GM19438 (cell line): ENCODE measurements around the gene VPS8.
"Not testable (repeated sequence)": the region's sequence is repeated elsewhere in the genome, so short reads cannot be mapped to it uniquely, and the experiment has no call there.

ENCODE experiments used
- ATAC-seq: cut with Tn5 transposase; IDR thresholded peaks from one replicate; pipeline ENCODE4 v1.9.1; 2021; ENCODE audit warnings: low read depth; ENCODE audit not compliant: unreplicated experiment

The VPS8 gene

DNA sequence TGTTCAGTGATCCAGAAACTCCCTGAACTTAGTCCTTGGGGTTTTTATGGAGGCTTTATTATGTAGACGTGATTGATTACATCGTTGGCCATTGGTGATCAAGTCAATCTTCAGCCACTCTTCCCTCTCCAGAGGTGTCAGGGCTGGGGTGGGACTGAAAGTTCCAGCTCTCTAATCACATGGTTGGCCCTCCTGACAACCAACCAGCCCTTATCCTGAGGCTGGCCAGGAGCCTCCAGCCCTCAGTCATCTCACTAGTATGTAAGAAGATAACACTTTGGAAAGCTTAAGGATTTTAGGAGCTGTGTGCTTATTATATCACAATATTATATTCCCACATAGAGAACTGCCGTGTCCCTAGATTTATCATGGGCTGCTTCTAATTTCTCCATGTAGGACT is 142.3 kb downstream of the VPS8 start:
- ATAC-seq, result no peak

DNA sequence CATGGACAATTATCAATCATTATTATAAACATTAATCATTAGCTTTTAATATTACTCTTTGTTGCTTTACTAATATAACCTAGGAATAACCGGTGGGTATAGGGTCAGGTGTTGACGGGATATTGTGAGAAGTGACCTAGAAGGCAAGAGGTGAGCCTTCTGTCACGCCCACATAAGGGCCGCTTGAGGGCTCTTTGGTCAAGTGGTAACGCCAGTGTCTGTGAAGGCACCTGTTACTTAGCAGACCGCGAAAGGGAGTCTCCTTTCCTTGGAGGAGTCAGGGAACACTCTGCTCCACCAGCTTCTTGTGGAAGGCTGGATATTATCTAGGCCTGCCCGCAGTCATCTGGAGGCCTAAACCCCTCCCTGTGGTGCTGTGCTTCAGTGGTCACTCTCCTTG is 142.9 kb downstream of the VPS8 start:
- ATAC-seq, result not testable (repeated sequence)

DNA sequence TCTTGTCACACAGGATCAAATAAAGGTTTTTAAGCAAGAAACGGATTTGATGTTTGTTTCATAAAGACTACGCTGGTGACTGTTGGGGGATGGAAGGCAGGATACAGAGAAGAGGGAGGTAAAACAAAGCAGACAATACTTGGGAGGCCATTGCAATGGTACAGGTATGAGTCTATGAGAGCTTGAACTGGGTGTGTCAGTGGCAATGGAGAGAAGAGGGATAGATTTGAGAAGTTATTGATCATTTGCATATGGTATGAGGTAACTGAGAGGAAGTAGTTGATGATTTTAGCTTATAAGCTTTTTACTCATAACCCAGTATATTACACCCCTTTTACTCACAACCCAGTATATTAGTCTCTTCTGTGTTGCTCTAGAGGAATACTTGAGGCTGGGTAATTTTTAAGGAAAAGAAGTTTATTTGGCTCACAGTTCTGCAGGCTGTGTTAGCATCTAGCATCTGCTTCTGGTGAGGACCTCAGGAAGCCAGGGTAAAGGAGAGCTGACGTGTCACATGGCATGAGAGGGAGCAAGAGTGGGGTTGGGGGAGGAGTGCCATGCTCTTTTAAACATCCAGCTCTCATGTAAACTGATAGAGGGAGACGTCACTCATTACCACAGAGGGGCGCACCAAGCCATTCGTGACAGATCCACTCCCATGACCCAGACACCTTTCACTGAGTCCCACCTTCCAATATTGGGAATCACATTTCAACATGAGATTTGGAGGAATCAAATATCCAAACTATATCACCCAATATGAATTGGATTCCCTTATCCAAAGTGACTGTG is 153.9 kb downstream of the VPS8 start:
- no peak for ATAC-seq

DNA sequence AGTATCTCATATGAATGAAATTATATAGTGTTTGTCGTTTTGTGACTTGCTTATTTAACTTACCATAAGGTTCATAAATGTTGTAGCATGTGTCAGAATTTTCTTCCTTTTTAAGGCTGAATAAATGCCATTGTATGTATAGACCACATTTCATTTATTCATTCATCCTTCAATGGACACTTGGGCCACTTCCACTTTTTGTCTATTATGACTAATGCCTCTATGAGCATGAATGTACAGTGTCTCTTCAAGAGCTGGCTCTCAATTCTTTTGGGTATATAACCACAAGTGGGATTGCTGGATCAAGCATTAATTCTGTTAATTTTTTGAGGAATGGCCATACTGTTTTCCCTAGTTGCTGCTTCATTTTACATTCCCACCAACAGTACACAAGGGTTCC is 156.1 kb downstream of the VPS8 start:
- no peak for ATAC-seq

DNA sequence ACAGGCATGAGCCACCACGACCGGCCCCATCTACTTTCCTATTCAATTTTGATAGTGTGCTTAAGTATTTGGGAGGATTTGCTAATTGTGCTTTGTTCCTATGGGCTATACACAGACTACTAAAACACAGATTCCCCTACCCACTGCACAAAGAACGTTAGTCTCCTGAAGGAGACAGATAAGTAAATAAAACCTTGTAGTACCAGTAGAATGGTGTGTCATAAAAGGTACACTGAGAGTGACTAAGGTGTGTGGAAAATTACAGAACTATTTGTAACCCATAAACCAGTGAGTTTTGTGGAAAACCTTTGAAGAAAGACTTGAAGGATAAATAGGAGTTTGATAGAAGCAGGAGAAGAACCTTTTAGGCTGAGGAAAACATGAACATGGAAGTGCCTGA is 158.2 kb downstream of the VPS8 start:
- no peak for ATAC-seq

DNA sequence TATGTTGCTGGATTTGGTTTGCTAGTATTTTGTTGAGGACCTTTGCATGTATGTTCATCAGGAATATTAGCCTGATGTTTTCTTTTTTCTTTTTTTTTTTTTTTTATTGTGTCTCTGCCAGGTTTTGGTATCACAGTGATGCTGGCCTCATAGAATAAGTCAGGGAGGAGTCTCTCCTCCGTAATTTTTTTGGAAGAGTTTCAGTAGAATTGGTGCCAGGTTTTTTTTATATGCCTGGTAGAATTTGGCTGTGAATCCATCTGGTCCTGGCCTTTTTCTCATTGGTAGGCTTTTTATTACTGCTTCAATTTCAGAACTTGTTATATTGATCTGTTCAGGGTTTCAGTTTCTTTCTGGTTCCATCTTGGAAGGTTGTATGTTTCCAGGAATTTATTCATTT is 165.8 kb downstream of the VPS8 start:
- ATAC-seq, result no peak

DNA sequence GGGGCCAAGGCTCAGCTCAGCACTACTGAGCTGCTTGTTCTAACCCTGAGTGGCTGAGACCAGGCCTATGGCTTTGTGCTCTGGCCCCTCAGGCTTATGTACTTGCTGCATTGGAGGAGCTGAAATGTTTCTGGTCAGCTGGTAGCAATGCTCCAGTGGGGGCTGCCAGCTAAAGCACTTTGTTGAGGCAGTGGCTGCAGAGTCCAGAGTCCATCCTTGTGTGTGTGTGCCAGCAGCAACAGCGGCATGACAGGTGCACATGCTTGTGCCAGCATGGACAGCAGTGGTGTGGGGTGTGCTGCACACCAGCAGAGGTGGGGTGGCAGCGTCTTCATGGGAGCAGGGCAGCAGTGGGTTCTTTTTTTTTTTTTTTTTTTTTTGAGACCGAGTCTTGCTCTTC is 169.1 kb downstream of the VPS8 start:
- ATAC-seq, result no peak

DNA sequence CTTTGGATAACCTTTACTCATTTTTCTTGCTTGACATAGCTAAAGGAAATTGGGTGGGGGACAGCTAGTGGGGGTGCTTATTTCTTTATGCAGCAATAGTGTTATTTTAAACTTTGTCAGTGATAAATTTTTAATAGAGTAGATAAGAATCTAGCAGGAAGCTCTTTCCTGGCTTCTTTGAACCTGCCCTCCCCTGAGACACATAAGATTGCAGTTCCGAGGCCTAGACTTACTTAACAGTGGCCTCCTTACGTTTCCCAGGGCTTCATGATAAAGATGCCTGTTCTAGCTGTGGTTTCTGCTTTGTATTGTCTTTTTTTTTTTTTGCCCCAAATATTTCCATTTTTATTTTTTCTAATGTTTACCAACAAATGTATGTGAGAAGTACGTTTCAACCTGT is 170.1 kb downstream of the VPS8 start:
- ATAC-seq, result no peak

DNA sequence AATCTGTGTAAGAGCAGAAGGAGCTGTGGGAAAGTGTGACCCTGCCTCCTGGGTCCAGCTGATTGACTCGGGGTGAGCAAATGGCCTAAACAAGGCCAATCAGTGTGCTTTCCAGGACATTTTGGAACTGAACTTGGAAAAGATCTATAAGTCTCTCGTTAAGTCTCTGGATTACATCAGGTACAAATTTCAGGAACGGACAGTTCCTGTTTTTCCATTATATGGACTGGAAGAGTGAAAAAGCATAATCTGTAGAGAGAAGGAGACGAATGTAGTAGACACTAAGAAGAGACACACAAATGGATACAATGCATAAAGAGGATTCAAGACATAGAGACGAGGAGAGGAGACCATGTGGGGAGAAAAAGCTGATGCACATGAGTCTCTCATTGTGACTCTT is 173.6 kb downstream of the VPS8 start:
- no peak for ATAC-seq

DNA sequence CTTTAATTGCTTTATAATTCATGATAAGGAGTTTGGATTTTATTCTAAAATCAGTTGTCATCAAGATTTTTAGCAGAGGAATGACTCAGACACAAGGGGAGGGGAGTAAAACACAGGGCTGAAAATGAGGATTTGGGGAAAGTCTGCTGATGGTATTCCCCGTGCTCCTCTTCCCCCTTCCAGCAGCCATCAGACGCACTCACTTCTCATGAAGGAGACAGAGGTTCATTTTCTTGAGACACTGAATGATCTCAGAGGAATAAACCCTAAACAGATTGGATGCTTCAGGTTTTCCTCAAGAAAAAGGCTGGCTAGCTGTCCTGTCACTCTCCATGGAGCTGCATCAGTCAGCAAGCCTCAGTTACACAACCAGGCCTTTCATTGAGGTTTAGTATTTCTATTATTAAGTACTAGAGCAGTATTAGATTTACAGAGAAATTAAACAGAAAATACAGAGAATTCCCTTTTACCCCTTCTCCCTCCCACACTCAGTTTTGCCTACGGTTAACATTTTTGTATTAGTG is 174.5 kb downstream of the VPS8 start:
- ATAC-seq, result no peak

DNA sequence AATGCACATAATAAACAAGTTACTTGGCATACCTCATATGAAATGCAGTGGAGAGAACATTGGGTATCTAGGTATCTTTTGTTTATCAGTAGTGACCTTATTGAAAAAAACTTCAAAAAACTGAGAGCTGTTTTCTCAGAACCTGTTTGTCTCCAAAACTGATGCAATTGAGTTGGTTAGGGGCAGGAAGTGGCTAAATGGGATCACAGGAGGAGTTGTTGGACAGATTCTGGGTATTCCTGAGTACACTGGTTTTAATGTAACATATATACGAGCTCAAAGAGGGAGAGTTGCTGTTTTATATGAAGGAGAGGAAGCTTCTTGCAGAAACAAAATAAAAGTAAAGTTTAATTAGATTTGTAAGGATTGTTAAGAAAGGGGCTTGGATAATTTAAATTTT is 181.4 kb downstream of the VPS8 start:
- ATAC-seq, result no peak

DNA sequence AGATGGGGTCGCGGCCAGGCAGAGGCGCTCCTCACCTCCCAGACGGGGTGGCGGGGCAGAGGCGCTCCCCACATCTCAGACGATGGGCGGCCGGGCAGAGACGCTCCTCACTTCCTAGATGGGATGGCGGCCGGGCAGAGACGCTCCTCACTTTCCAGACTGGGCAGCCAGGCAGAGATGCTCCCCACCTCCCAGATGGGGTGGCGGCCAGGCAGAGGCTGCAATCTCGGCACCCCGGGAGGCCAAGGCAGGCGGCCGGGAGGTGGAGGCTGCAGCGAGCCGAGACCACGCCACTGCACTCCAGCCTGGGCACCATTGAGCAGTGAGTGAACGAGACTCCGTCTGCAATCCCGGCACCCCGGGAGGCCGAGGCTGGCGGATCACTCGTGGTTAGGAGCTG is 191.9 kb downstream of the VPS8 start:
- not testable (repeated sequence) for ATAC-seq

DNA sequence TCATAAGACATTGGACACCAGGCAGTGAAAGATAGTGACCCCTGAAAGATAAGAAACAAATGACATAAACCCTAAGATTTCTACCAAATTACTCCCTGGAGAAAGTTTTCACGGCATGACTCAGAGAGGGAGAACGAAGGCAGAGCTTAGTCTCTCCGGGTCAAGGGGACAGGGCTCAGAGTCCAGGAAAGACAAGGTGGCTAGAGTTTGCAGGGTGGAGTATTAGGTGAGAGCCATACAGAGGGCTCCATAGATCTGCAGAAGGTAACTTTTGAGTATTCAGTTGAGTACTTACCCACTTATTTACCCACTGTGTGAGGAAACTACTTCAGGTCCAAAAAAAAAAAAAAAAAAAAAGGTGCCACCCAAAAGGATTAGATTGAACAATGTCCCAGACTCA is 197.7 kb downstream of the VPS8 start:
- no peak for ATAC-seq

DNA sequence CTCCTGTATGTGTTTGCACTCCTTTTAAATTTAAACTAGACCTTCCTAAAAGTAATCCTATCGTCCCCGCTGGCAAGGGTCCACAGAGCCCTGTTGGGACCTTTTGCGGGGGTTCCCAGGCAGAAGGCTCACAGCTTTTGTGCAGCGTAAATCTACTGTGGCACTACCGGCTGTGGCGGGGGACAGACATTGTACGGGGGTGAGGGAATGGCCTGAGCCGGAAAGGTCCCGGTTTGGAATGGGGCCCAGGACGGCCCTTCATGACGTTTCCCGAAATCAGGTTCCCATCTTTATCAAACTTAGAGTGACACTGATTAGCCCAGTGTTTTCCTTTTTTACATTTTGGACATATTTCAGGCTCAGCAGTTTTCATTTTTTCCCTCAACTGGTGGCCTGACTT is 205.6 kb downstream of the VPS8 start:
- not testable (repeated sequence) for ATAC-seq

DNA sequence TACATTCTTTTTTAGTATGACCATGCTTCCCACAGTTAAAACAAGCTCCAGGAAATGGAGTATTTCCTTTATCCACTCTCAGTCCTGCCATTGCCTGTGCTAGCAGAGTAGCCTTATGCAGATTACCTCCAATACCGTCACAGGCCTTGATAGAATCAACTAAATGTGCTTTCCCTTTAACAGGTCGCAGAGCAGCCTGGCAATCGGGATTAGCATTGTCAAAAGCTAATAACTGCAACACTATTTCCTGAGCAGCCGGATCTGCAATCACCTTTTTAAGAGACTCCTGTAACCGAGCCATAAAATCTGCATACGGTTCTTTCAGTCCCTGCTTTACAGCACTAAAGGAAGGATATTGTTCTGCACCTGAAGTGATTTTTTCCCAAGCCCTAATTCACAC is 206.0 kb downstream of the VPS8 start:
- not testable (repeated sequence) for ATAC-seq

DNA sequence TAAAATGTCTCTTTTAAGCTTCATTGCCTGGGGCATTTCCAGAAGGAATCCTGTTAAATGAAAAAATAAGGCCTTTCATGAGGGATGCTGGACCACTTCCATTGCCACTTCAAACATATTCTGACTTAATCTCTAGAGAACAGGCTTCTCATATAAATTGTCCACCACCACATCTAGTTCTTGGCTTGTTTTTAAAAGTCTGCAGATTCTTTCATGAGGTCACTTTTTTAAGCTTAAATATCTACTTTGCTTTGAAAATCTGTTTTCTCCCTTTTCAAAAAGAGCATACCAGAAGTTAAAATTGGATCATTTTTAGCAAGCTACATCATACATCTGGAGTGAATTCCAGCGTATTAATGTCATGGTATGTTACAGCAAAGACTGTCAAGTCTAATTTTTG is 209.3 kb downstream of the VPS8 start:
- no peak for ATAC-seq

DNA sequence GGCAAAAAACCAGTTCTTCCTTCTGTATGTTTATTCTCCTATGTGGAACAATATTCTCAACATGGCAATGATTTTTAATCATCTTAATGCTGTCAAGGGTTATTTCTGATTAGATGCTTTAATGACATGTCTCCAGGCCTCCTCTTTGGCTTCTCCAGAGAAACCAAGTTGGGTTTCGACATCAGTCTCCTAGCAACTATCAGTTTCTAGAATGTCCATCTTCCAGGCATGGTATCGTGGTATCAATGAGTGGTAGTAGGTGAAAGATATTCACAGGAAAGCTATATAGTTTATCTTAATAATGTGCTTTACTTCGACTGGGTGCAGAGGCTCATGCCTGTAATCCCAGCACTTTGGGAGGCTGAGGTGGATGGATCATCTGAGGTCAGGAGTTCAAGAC is 212.4 kb downstream of the VPS8 start:
- ATAC-seq, result no peak

DNA sequence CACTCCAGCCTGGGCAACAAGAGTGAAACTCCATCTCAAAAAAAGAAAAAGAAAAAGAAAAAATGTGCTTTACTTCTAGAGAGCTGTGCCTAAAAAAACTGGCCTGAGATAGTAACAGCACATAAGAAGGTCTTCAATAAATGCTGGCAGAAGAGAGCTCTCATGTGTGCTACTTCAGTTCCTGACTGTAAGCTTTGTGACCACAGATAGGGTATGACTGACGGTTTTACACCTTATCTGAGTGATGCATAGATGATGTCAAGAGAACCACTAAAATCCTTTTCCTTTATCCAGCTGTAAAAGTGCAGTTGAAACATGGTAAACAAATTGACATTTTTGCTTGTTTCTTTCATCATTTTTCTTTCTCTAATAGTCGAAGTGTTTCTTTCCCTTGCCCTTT is 213.0 kb downstream of the VPS8 start:
- ATAC-seq, result no peak

DNA sequence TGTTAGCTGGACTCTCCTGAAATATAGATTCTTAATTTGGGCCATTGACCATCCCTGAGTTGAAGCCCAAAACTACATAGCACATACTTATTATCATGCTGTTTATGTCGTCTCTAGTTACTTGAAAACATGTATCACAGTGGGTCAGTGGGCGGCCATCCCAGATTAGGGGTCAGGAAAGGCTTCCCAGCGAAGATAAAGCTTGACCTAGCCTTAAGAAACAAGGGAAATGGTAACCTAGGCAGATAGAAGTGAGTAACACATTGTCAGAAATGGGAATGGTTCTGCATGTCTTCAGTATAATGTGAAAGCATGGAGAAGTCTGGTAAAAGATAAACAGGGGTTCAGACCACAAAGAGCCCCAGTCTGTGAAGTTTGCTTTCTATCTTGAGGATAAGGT is 216.2 kb downstream of the VPS8 start:
- ATAC-seq, result no peak

DNA sequence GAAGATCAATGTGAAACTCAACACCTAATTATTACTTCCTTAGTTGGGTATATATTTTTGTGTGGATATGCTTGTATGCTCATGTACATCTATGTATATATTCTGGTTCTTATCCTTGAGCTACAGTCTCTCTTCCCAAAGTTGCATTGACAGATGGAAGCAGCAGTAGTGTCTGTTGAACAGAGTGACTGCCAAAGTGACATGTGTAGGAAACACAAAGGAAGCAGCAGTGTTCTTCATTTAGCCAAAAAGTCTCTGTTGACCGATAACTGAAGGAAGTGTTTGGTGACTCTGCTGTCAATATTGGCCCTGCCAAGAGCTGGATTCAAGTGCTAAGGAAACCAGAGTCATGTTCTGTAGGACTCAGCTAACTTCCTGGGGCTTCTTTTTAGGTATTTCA is 217.1 kb downstream of the VPS8 start:
- ATAC-seq, result no peak

DNA sequence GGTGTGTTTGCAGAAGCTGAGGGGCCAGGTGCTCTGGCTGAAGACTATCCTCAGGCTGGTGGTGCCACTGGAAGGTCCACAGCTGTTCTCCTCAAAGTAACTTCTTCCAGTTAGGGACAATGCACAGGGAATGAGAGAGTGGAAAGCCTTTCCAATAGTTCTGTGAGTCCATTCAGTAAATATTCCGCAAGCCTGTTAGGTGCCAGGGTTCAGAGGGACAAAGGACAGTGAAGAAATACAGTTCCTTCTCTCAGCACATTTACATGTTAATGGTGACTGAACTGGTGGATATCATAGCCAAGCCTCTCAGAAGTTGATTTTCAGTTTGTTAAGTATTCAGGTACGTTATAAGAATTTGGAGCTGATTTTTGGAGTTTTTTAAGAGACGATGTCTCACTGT is 218.4 kb downstream of the VPS8 start:
- no peak for ATAC-seq

DNA sequence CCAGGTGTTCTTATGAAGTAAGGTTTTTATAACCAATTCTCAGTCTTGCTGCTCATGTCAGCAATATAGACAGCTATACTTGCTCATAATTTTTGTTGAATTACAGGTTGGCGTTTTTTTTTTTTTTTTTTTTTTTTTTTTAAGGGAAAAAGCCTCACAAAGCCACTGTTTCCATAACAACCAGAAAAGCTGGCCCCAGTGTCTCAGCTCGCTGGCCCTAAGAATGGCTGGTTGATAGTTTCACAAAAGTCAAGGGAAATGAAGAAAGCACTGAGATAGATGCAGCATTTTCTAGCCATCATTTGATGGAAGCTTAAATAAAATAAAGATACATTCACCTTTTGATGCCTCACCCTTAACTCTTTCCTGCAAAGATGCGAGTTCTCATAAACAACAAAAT is 219.0 kb downstream of the VPS8 start:
- ATAC-seq, result no peak

DNA sequence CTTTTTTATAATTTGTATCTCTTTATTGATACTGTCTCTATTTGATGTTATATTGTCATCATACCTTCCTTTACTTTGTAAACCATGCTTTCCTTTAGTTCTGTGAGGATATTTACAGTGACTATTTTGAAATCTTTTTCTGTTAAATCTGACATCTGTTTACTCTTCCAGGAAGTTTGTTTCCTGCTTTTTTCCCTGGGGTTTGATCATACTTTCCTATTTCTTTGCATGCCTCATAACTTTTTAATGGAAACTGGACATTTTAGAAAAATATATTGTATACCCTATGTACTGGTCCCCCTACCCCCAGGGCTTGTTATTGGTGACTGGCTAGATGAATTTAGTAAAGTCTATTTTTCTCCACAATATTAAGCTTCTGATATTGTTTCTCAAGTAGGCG is 225.8 kb downstream of the VPS8 start:
- ATAC-seq, result no peak
